ENCODE results near the gene SAPCD2.

SAPCD2 gene

GRCh38 chr9:137015540-137015930 lies 54.8 kb downstream of the SAPCD2 start:
- Histone ChIP-seq H3K9me3 (ENCODE audit: low read length) (no peaks in the 10 kb centered on the region), H3K79me2 (ENCODE audit: insufficient read depth, low read length) (no peaks in the 10 kb centered on the region), H4K20me1 (ENCODE audit: insufficient read depth, low read length) (no peaks in the 10 kb centered on the region), H3F3A (ENCODE audit: insufficient read depth, low read length) (no peaks in the 10 kb centered on the region), H3K27ac (ENCODE audit: low read depth, low read length, poor library complexity, severe bottlenecking) (no peak overlapping the region), H3K9me2 (ENCODE audit: low read depth, low read length) (no peaks in the 10 kb centered on the region), H3K27me3 (ENCODE audit: insufficient read depth, low read length) (peaks cover 3% of the 10 kb centered on the region; the same call in 1 of the 2 replicates), H2AFZ (ENCODE audit: low read length) (no peak overlapping the region), H3K4me1 (ENCODE audit: insufficient read depth, low read length, severe bottlenecking) (no peaks in the 10 kb centered on the region), H3K4me2 (ENCODE audit: low read length) (no peak overlapping the region), H3K4me3 (ENCODE audit: low read depth, low read length, poor library complexity, severe bottlenecking) (no peak overlapping the region), H3K9ac (ENCODE audit: low read length) (no peak overlapping the region), H3K36me3 (ENCODE audit: insufficient read depth, low read length) (no peaks in the 10 kb centered on the region)
- TF ChIP-seq CTCF (IDR thresholded peaks at IDR 0.05; ENCODE audit: low read length) (no peak), EZH2 (IDR thresholded peaks at IDR 0.05; ENCODE audit: borderline replicate concordance, low read length) (no peak)

GRCh38 chr9:137014776-137015539 lies 55.4 kb downstream of the SAPCD2 start:
- Histone ChIP-seq H4K20me1 (ENCODE audit: insufficient read depth, low read length) (no peaks in the 10 kb centered on the region), H3K4me2 (ENCODE audit: low read length) (no peak overlapping the region), H3K9ac (ENCODE audit: low read length) (no peak overlapping the region), H3K9me2 (ENCODE audit: low read depth, low read length) (no peaks in the 10 kb centered on the region), H3K9me3 (ENCODE audit: low read length) (no peaks in the 10 kb centered on the region), H3K4me3 (ENCODE audit: low read depth, low read length, poor library complexity, severe bottlenecking) (no peak overlapping the region), H3K4me1 (ENCODE audit: insufficient read depth, low read length, severe bottlenecking) (no peaks in the 10 kb centered on the region), H3K27ac (ENCODE audit: low read depth, low read length, poor library complexity, severe bottlenecking) (no peak overlapping the region), H3K36me3 (ENCODE audit: insufficient read depth, low read length) (no peaks in the 10 kb centered on the region), H3F3A (ENCODE audit: insufficient read depth, low read length) (no peaks in the 10 kb centered on the region), H2AFZ (ENCODE audit: low read length) (no peak overlapping the region), H3K79me2 (ENCODE audit: insufficient read depth, low read length) (no peaks in the 10 kb centered on the region), H3K27me3 (ENCODE audit: insufficient read depth, low read length) (peaks cover 3% of the 10 kb centered on the region; the same call in 1 of the 2 replicates)
- TF ChIP-seq EZH2 (IDR thresholded peaks at IDR 0.05; ENCODE audit: borderline replicate concordance, low read length) (no peak), CTCF (IDR thresholded peaks at IDR 0.05; ENCODE audit: low read length) (no peak)

GRCh38 chr9:137014166-137014565 lies 56.2 kb downstream of the SAPCD2 start:
- Histone ChIP-seq H3K79me2 (ENCODE audit: insufficient read depth, low read length) (no peaks in the 10 kb centered on the region), H3K36me3 (ENCODE audit: insufficient read depth, low read length) (no peaks in the 10 kb centered on the region), H3K4me1 (ENCODE audit: insufficient read depth, low read length, severe bottlenecking) (no peaks in the 10 kb centered on the region), H4K20me1 (ENCODE audit: insufficient read depth, low read length) (no peaks in the 10 kb centered on the region), H3F3A (ENCODE audit: insufficient read depth, low read length) (no peaks in the 10 kb centered on the region), H3K27ac (ENCODE audit: low read depth, low read length, poor library complexity, severe bottlenecking) (no peak overlapping the region), H3K9ac (ENCODE audit: low read length) (no peak overlapping the region), H3K27me3 (ENCODE audit: insufficient read depth, low read length) (peaks cover 3% of the 10 kb centered on the region; the same call in 1 of the 2 replicates), H2AFZ (ENCODE audit: low read length) (no peak overlapping the region), H3K4me2 (ENCODE audit: low read length) (no peak overlapping the region), H3K4me3 (ENCODE audit: low read depth, low read length, poor library complexity, severe bottlenecking) (no peak overlapping the region), H3K9me2 (ENCODE audit: low read depth, low read length) (no peaks in the 10 kb centered on the region), H3K9me3 (ENCODE audit: low read length) (no peaks in the 10 kb centered on the region)
- TF ChIP-seq EZH2 (IDR thresholded peaks at IDR 0.05; ENCODE audit: borderline replicate concordance, low read length) (no peak), CTCF (IDR thresholded peaks at IDR 0.05; ENCODE audit: low read length) (no peak)
